HEK293 (cell line): Measurements from ENCODE around the gene PDE4B.

Source experiments
- CTCF ChIA-PET: fragments of 350-600 bp; formaldehyde crosslinking; extraction: SDS; loops from one replicate; lab custom pipeline; 2021; ENCODE audit warnings: antibody characterized with exemption; lab: Yijun Ruan, JAX
- POLR2A ChIA-PET: fragments of 300-600 bp; formaldehyde crosslinking; extraction: SDS; loops from one replicate; lab custom pipeline; 2020; ENCODE audit warnings: antibody characterized with exemption, inconsistent platforms; lab: Yijun Ruan, JAX
- H3K27ac ChIP-seq: fragments of 200-500 bp; sonication (Bioruptor generic); 2 replicates; pipeline ENCODE4 v1.5.1; 2014; ENCODE audit warnings: low read depth, low read length, control low read depth, inconsistent platforms; ENCODE audit errors: extremely low read depth
- H3K36me3 ChIP-seq, 2 experiments: fragments of 200-500 bp in 1 of 2; sonication (Bioruptor generic) in 1 of 2; 1 replicate in 1 of 2; 2 replicates in 1 of 2; pipeline ENCODE4 v1.5.1; 2014 to 2017; ENCODE audit warnings: inconsistent platforms in 2 of 2, low read length in 2 of 2; ENCODE audit not compliant: control insufficient read depth in 2 of 2, insufficient read depth in 1 of 2
- H3K4me1 ChIP-seq: fragments of 200-500 bp; sonication (Bioruptor generic); 2 replicates; pipeline ENCODE4 v1.5.1; 2014; ENCODE audit warnings: mild to moderate bottlenecking, low read length, inconsistent platforms; ENCODE audit not compliant: control insufficient read depth, insufficient read depth
- H3K4me3 ChIP-seq: 2 replicates; pipeline ENCODE4 v1.5.1; 2011; ENCODE audit warnings: low read depth, mild to moderate bottlenecking, control low read depth, low read length, moderate library complexity
- H3K9me3 ChIP-seq: fragments of 200-500 bp; sonication (Bioruptor generic); 2 replicates; pipeline ENCODE4 v1.5.1; 2014; ENCODE audit warnings: low read depth, low read length, inconsistent platforms; ENCODE audit not compliant: control insufficient read depth, insufficient read depth
- KLF8 ChIP-seq: fragments of 450-650 bp; formaldehyde crosslinking; IDR thresholded peaks from 2 replicates; pipeline ENCODE4 v1.5.1; 2016; ENCODE audit warnings: missing biosample characterization, missing genetic modification characterization
- OVOL3 ChIP-seq: fragments of 450-650 bp; formaldehyde crosslinking; IDR thresholded peaks from 2 replicates; pipeline ENCODE4 v1.5.1; 2016; ENCODE audit warnings: missing biosample characterization, missing genetic modification characterization
- TCF7L2 ChIP-seq: IDR thresholded peaks from 2 replicates; pipeline ENCODE4 v1.6.1; 2011; ENCODE audit warnings: low read depth, mild to moderate bottlenecking, inconsistent platforms, low read length, moderate library complexity, borderline replicate concordance
- WT1 ChIP-seq: fragments of 450-650 bp; formaldehyde crosslinking; IDR thresholded peaks from 2 replicates; pipeline ENCODE4 v1.5.1; 2016; ENCODE audit warnings: missing biosample characterization, missing genetic modification characterization
- YY1 ChIP-seq: fragments of 450-650 bp; formaldehyde crosslinking; IDR thresholded peaks from 2 replicates; pipeline ENCODE4 v1.5.1; 2018; ENCODE audit warnings: missing biosample characterization, missing genetic modification characterization
- ZBTB8A ChIP-seq: fragments of 450-650 bp; formaldehyde crosslinking; IDR thresholded peaks from 2 replicates; pipeline ENCODE4 v1.5.1; 2016; ENCODE audit warnings: missing biosample characterization, missing genetic modification characterization
- ZNF146 ChIP-seq: fragments of 450-650 bp; formaldehyde crosslinking; IDR thresholded peaks from 2 replicates; pipeline ENCODE4 v1.5.1; 2016; ENCODE audit warnings: missing biosample characterization, missing genetic modification characterization
- ZNF221 ChIP-seq: fragments of 450-650 bp; formaldehyde crosslinking; IDR thresholded peaks from 2 replicates; pipeline ENCODE4 v1.5.1; 2017; ENCODE audit warnings: missing biosample characterization, missing genetic modification characterization, borderline replicate concordance
- ZNF302 ChIP-seq: fragments of 450-650 bp; formaldehyde crosslinking; IDR thresholded peaks from 2 replicates; pipeline ENCODE4 v1.5.1; 2016; ENCODE audit warnings: missing biosample characterization, missing genetic modification characterization, low read depth
- ZNF473 ChIP-seq: fragments of 450-650 bp; formaldehyde crosslinking; IDR thresholded peaks from 2 replicates; pipeline ENCODE4 v1.5.1; 2017; ENCODE audit warnings: missing biosample characterization, missing genetic modification characterization
- ZNF549 ChIP-seq: fragments of 450-650 bp; IDR thresholded peaks from 2 replicates; pipeline ENCODE4 v1.5.1; 2018; ENCODE audit warnings: missing biosample characterization, missing genetic modification characterization, mild to moderate bottlenecking, inconsistent platforms, moderate library complexity
- ZNF571 ChIP-seq: fragments of 450-650 bp; formaldehyde crosslinking; IDR thresholded peaks from 2 replicates; pipeline ENCODE4 v1.5.0; 2017; ENCODE audit warnings: missing biosample characterization, missing genetic modification characterization
- ZNF610 ChIP-seq: fragments of 450-650 bp; formaldehyde crosslinking; IDR thresholded peaks from 2 replicates; pipeline ENCODE4 v1.5.1; 2016; ENCODE audit warnings: missing biosample characterization, missing genetic modification characterization, borderline replicate concordance
- ZNF658 ChIP-seq: fragments of 450-650 bp; formaldehyde crosslinking; IDR thresholded peaks from 2 replicates; pipeline ENCODE4; 2016; ENCODE audit warnings: missing biosample characterization, missing genetic modification characterization
- ZNF677 ChIP-seq: fragments of 450-650 bp; IDR thresholded peaks from 2 replicates; pipeline ENCODE4 v1.5.0; 2018; ENCODE audit warnings: missing biosample characterization, mild to moderate bottlenecking, missing genetic modification characterization, moderate library complexity
- ZNF768 ChIP-seq: fragments of 450-650 bp; formaldehyde crosslinking; IDR thresholded peaks from 2 replicates; pipeline ENCODE4 v1.5.1; 2018; ENCODE audit warnings: missing biosample characterization, mild to moderate bottlenecking, missing genetic modification characterization
- TF ChIP-seq, protein P1 (sequence below): fragments of 450-650 bp; formaldehyde crosslinking; IDR thresholded peaks from 2 replicates; pipeline ENCODE4 v1.5.1; 2016; ENCODE audit warnings: missing biosample characterization, missing genetic modification characterization
- TF ChIP-seq, protein P2 (sequence below): fragments of 450-650 bp; formaldehyde crosslinking; IDR thresholded peaks from 2 replicates; pipeline ENCODE4 v1.5.1; 2016; ENCODE audit warnings: missing biosample characterization, missing genetic modification characterization
- TF ChIP-seq, protein P3 (sequence below): fragments of 450-650 bp; formaldehyde crosslinking; IDR thresholded peaks from 2 replicates; pipeline ENCODE4 v1.5.1; 2016; ENCODE audit warnings: missing biosample characterization, missing genetic modification characterization
- TF ChIP-seq, protein P4 (sequence below): fragments of 450-650 bp; formaldehyde crosslinking; IDR thresholded peaks from 2 replicates; pipeline ENCODE4 v1.5.1; 2016; ENCODE audit warnings: missing biosample characterization, missing genetic modification characterization, low read depth
- TF ChIP-seq, protein P5 (sequence below): fragments of 450-650 bp; formaldehyde crosslinking; IDR thresholded peaks from 2 replicates; pipeline ENCODE4 v1.5.1; 2016; ENCODE audit warnings: missing biosample characterization, missing genetic modification characterization
- TF ChIP-seq, protein P6 (sequence below): fragments of 450-650 bp; formaldehyde crosslinking; IDR thresholded peaks from 2 replicates; pipeline ENCODE4 v1.5.1; 2017; ENCODE audit warnings: missing biosample characterization, missing genetic modification characterization

The PDE4B gene

DNA sequence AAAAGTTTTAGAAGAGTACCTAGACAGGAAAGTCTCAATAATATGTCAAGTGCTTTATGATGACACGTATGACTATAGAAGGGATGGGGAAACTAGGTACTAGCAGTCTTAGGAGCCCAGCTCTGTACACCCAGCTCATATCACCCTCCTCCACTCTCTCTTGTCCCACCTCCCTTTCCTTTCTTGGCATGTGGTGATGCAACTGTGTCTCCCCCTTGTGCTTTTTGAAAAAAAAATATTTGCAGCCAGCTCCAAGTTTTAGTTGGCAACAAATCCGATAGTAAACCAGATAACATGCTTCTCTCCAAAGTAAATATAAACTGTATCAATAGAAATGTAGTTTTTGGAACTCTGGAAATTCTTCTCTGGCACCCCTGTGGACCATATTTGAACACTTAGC is 280.7 kb downstream of the PDE4B start (continued):
- TF ChIP-seq, protein P1, sequence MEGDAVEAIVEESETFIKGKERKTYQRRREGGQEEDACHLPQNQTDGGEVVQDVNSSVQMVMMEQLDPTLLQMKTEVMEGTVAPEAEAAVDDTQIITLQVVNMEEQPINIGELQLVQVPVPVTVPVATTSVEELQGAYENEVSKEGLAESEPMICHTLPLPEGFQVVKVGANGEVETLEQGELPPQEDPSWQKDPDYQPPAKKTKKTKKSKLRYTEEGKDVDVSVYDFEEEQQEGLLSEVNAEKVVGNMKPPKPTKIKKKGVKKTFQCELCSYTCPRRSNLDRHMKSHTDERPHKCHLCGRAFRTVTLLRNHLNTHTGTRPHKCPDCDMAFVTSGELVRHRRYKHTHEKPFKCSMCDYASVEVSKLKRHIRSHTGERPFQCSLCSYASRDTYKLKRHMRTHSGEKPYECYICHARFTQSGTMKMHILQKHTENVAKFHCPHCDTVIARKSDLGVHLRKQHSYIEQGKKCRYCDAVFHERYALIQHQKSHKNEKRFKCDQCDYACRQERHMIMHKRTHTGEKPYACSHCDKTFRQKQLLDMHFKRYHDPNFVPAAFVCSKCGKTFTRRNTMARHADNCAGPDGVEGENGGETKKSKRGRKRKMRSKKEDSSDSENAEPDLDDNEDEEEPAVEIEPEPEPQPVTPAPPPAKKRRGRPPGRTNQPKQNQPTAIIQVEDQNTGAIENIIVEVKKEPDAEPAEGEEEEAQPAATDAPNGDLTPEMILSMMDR (tag by site-specific recombination) = no peak
- TF ChIP-seq ZNF302 (tag by site-specific recombination) = no peak
- no peak for TF ChIP-seq ZNF658 (tag by site-specific recombination)

DNA sequence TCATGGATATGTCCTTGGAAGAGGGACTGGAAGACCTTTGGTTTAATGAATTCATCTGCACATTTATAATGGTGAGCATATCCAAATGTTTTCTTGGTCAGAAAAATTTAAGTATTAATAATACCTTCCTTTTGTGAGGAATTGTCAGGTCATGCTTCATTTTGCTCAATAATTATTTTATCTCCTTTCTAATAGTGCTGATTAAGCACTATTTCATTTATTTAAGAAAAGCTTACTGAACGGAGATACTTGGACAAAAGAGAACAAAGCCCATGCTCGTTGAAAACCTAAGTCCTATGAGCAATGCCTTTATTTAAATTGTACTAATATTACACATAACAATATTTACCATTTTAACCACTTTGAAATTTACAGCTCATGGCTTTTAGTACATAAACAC is 281.5 kb downstream of the PDE4B start:
- Histone ChIP-seq H3K4me3 (no peak overlapping the region), H3K4me1 (peaks cover 12% of the 10 kb centered on the region; the same call in 1 of the 2 replicates)
- TF ChIP-seq ZNF677 (tag by site-specific recombination) (no peak), ZNF221 (no peak), KLF8 (tag by site-specific recombination) (no peak), ZNF146 (no peak), ZNF473 (tag by site-specific recombination) (no peak), YY1 (tag by site-specific recombination) (no peak), OVOL3 (tag by site-specific recombination) (no peak), ZNF549 (tag by site-specific recombination) (no peak), WT1 (tag by site-specific recombination) (no peak), ZNF610 (tag by site-specific recombination) (no peak), TCF7L2 (no peak), ZBTB8A (tag by site-specific recombination) (no peak), ZNF571 (no peak)
- TF ChIP-seq, protein P2, sequence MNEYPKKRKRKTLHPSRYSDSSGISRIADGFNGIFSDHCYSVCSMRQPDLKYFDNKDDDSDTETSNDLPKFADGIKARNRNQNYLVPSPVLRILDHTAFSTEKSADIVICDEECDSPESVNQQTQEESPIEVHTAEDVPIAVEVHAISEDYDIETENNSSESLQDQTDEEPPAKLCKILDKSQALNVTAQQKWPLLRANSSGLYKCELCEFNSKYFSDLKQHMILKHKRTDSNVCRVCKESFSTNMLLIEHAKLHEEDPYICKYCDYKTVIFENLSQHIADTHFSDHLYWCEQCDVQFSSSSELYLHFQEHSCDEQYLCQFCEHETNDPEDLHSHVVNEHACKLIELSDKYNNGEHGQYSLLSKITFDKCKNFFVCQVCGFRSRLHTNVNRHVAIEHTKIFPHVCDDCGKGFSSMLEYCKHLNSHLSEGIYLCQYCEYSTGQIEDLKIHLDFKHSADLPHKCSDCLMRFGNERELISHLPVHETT (tag by site-specific recombination) = no peak
- TF ChIP-seq, protein P3, sequence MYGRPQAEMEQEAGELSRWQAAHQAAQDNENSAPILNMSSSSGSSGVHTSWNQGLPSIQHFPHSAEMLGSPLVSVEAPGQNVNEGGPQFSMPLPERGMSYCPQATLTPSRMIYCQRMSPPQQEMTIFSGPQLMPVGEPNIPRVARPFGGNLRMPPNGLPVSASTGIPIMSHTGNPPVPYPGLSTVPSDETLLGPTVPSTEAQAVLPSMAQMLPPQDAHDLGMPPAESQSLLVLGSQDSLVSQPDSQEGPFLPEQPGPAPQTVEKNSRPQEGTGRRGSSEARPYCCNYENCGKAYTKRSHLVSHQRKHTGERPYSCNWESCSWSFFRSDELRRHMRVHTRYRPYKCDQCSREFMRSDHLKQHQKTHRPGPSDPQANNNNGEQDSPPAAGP (tag by site-specific recombination) = no peak
- TF ChIP-seq, protein P4, sequence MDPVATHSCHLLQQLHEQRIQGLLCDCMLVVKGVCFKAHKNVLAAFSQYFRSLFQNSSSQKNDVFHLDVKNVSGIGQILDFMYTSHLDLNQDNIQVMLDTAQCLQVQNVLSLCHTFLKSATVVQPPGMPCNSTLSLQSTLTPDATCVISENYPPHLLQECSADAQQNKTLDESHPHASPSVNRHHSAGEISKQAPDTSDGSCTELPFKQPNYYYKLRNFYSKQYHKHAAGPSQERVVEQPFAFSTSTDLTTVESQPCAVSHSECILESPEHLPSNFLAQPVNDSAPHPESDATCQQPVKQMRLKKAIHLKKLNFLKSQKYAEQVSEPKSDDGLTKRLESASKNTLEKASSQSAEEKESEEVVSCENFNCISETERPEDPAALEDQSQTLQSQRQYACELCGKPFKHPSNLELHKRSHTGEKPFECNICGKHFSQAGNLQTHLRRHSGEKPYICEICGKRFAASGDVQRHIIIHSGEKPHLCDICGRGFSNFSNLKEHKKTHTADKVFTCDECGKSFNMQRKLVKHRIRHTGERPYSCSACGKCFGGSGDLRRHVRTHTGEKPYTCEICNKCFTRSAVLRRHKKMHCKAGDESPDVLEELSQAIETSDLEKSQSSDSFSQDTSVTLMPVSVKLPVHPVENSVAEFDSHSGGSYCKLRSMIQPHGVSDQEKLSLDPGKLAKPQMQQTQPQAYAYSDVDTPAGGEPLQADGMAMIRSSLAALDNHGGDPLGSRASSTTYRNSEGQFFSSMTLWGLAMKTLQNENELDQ = no peak
- TF ChIP-seq, all 188 proteins: peak for 0
- Histone ChIP-seq H3K9me3 (no peaks in the 10 kb centered on the region), H3K27ac (no peak overlapping the region), H3K36me3 (no peaks in the 10 kb centered on the region)
- CTCF ChIA-PET = interaction anchor here (0.6 kb wide), 1 partner anchor 59 kb away, joined by 4 read pairs; no protein-coding TSS in a partner anchor
- POLR2A ChIA-PET = no interaction called here

DNA sequence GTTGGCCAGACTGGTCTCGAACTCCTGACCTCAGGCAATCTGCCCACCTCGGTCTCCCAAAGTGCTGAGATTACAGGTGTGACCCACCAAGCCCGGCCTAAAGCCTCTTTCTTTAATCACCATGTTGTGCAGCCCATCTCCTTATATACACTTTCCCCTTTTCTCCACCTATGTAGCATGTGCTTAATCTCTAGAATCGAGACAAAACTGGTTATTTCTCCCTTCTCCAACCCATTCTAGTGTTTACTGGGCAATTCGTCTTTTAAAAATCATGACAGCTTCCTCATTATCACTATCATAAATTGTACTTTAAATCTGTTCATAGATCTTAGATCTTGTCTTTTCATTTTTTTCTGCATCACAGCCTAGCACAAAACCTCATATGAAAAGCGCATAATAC is 285.7 kb downstream of the PDE4B start:
- Histone ChIP-seq H3K36me3 (no peaks in the 10 kb centered on the region), H3K4me3 (no peak overlapping the region), H3K27ac (no peak overlapping the region), H3K4me1 (peaks cover 6% of the 10 kb centered on the region; the same call in 1 of the 2 replicates), H3K9me3 (no peaks in the 10 kb centered on the region)
- ChIA-PET POLR2A (no interaction called here), CTCF (interaction anchor here (0.6 kb wide), 1 partner anchor 122 kb away, joined by 3 read pairs; no protein-coding TSS in a partner anchor)
- TF ChIP-seq, protein P5, sequence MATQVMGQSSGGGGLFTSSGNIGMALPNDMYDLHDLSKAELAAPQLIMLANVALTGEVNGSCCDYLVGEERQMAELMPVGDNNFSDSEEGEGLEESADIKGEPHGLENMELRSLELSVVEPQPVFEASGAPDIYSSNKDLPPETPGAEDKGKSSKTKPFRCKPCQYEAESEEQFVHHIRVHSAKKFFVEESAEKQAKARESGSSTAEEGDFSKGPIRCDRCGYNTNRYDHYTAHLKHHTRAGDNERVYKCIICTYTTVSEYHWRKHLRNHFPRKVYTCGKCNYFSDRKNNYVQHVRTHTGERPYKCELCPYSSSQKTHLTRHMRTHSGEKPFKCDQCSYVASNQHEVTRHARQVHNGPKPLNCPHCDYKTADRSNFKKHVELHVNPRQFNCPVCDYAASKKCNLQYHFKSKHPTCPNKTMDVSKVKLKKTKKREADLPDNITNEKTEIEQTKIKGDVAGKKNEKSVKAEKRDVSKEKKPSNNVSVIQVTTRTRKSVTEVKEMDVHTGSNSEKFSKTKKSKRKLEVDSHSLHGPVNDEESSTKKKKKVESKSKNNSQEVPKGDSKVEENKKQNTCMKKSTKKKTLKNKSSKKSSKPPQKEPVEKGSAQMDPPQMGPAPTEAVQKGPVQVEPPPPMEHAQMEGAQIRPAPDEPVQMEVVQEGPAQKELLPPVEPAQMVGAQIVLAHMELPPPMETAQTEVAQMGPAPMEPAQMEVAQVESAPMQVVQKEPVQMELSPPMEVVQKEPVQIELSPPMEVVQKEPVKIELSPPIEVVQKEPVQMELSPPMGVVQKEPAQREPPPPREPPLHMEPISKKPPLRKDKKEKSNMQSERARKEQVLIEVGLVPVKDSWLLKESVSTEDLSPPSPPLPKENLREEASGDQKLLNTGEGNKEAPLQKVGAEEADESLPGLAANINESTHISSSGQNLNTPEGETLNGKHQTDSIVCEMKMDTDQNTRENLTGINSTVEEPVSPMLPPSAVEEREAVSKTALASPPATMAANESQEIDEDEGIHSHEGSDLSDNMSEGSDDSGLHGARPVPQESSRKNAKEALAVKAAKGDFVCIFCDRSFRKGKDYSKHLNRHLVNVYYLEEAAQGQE (tag by site-specific recombination) = no peak
- TF ChIP-seq ZNF768 (tag by site-specific recombination) = no peak
- TF ChIP-seq, protein P6, sequence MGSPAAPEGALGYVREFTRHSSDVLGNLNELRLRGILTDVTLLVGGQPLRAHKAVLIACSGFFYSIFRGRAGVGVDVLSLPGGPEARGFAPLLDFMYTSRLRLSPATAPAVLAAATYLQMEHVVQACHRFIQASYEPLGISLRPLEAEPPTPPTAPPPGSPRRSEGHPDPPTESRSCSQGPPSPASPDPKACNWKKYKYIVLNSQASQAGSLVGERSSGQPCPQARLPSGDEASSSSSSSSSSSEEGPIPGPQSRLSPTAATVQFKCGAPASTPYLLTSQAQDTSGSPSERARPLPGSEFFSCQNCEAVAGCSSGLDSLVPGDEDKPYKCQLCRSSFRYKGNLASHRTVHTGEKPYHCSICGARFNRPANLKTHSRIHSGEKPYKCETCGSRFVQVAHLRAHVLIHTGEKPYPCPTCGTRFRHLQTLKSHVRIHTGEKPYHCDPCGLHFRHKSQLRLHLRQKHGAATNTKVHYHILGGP (tag by site-specific recombination) = no peak
